ENCODE data around the gene CDKN2D.
A peak's percentile ranks its signal among the peaks of the same experiment; 100 is the strongest.

The CDKN2D gene

DNA sequence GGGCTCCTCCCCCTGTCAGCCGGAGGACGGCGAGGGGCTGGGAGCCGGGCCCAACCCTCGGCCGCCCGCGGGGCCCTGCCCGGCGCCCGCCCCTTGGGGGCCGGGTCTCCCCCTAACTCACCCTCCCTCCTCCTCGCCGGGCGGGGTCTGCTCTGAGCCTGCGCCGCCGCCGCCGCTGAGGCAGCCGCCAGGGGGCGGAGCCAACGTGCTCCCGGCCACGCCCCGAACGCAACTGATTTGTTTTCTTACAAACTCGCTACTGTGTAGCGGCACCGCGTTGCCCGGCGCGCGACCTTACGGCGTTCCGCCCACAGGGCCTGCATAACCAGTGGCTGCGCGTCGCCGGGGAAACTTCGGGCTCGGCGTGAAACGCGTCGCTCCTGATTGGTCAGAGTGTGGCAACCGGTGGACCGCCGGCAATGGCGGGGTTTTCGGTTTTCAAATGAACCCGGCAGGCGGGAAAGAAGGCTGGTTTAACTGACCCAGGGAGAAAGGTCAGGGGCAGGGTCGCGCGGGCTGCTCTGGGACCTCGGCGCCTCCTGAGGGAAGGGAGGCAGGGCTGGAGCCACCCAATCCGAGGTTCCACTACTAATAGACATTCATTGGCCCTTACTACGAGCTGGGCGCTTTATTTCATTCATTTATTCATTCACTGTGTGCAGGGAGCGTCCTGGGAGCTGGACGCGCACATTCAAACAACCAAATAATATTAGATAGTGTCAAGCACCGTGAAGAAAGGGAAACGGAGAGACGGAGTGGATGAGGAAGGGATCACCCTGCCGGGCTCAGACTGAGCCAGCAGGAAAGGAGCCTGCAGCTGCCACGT lies at the start of gene CDKN2D:
Gene CDKN2D, minus strand, starts transcription at position 154 of the 826 bp plus-strand sequence. CDS start 326 bp downstream, outside the sequence.
- DNase-seq (ENCODE audit: extremely low read depth in 1 of 2, low read depth in 1 of 2): peak; percentile 100

DNA sequence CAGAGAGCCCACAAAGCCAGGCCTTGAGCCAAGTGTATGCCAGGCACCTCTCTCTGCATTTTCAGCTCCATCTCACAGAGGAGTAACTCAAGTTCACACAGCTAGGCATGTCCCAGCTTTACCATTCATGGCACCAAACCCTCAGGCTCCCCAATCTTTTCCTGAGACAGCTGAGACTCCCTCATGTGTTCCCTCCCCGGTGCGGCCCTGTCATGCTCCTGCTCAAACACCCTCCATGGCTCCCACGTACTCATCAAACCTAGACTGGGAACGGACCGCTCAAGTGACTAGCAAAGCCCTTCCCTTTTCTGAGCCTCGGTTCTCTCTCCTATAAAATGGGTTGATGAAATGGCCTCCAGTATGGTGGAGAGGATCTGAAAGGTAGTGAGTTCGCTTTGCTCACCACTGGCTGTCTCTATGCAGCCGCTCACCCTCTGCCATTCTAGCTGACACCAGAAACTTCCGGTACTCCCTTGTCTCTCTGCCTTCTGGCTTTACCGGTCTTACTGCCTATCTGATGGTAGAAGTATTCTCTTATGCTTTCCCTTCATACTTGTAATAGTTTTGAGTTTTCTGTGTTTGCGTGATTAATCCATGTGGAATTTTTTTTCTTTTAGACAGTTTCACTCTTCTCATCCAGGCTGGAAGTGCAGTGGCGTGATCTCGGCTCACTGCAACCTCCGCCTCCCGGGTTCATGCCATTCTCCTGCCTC lies 48.8 kb upstream of the CDKN2D start:
- DNase-seq (ENCODE audit: extremely low read depth in 1 of 2, low read depth in 1 of 2): no peak

DNA sequence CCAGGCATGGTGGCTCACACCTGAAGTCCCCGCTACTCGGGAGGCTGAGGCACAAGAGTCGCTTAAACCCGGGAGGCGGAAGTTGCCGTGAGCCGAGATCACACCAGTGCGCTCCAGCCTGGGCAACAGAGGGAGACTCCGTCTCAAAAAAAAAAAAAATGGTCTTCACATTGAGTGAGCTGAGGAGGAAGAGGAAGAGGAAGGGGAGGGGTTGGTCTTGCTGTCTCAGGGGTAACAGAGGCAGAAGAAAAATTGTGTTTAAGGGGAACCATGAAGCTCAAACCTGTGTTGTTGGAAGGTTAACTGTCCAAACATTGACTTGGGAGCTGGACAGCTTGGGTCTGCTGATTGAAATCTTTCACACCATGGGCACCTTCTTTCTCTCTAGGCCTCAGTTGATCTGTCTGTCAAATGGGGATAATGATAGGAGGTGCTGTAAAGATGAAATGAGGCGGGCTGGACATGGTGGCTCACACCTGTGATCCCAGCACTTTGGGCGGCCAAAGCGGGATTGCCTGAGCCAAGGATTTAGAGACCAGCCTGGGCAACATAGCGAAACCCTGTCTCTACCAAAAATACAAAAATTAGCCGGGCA lies 46.7 kb upstream of the CDKN2D start:
- no peak for DNase-seq (ENCODE audit: extremely low read depth in 1 of 2, low read depth in 1 of 2)

DNA sequence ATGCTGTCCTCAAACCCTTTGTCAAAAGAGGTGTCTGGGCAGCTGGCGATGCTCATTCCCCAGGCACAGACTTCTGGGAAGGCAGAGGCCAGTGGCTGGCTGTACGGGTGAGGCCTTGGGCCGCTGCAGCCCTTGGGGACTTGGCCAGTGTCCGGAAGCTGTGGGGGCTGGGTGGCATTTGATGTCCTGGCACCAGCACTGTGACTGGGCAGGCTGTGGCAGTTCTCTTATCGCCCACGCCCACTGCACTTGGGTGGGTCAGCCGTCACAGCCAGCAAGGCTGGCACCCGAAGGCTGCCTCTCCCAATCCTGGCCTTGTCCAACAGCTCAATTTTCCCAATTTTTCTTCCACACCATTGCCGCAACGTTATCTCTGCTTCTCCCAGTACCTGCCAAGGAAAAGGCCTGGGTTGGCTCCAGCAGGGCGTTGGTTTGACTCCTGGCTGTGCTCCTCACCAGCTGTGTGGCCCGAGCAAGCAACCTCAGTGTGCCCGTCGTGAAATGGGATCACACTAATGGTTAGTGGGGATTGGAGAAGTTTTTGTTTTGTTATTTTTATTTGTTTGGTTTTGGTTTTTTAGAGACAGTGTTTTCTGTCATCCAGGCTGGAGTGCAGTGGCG lies 43.8 kb upstream of the CDKN2D start:
- no peak for DNase-seq (ENCODE audit: extremely low read depth in 1 of 2, low read depth in 1 of 2)

DNA sequence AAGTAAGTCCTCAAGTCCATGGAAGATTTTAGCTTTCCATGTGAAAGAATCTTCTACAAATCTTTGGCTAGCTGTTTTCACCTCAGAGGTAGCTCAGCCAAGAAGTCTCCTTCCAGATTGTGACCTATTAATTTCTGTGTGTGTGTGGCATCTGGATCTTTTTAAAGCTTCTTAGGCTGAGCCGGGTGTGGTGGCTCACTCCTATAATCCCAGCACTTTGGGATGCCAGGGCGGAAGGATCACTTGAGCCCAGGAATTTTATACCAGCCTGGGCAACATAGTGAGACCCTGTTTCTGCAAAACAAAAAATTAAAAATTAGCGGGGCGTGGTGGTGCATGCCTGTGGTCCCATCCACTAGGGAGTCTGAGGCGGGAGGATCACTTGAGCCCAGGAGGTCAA lies 43.1 kb upstream of the CDKN2D start:
- DNase-seq (ENCODE audit: extremely low read depth in 1 of 2, low read depth in 1 of 2): no peak

DNA sequence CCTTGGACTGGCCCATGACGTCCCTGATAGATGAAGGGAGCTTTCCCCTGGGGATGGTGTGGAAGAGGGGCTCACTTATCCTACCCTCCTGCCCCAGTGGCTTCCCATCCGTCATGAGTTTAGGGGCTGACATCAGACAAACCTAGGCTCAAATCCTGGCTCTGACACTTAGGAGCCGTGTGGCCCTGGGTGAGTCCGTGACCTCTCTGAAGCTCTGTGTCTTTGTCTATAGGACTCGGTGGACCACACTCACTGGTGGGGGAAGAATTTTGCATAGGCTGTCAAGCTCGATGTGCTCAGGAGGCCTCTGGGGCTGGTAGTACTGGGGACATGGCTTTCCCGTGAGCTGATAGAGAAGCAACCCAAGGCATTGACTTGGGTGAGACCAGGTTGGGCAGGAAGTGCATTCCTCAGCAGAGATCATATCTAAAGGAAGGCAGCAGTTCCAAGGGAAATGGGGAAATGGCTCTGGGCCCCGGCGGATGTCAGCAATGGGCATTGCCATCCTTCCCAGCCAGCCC lies 35.7 kb upstream of the CDKN2D start:
- no peak for DNase-seq (ENCODE audit: extremely low read depth in 1 of 2, low read depth in 1 of 2)

DNA sequence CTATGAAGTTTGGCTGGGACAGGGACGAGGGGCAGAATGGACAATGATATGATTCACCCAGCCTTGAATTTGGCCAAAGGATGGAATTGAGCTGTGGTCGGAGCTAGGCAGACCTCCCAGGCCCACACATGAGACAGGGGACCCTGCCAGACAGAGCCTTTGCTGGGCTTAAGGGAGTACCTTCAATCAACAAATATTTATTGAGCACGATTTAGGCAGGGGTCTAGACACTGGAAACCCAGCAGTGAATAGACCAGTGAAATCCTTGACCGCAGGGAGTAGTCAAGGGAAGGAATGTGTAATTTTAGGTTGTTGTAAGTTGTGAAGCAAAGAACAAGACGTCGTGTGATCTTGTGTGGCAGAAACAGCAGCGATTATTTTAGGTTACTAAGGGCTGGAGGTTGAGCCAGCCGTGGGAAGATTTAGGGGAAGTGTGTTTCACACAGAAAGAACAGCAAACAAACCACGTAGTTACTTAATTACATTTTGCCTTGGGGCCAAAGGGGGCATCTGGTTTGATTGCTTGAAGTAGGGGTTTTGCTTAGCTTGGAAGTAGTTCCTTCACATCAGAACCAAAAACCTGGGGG lies 35.2 kb upstream of the CDKN2D start:
- no peak for DNase-seq (ENCODE audit: extremely low read depth in 1 of 2, low read depth in 1 of 2)

DNA sequence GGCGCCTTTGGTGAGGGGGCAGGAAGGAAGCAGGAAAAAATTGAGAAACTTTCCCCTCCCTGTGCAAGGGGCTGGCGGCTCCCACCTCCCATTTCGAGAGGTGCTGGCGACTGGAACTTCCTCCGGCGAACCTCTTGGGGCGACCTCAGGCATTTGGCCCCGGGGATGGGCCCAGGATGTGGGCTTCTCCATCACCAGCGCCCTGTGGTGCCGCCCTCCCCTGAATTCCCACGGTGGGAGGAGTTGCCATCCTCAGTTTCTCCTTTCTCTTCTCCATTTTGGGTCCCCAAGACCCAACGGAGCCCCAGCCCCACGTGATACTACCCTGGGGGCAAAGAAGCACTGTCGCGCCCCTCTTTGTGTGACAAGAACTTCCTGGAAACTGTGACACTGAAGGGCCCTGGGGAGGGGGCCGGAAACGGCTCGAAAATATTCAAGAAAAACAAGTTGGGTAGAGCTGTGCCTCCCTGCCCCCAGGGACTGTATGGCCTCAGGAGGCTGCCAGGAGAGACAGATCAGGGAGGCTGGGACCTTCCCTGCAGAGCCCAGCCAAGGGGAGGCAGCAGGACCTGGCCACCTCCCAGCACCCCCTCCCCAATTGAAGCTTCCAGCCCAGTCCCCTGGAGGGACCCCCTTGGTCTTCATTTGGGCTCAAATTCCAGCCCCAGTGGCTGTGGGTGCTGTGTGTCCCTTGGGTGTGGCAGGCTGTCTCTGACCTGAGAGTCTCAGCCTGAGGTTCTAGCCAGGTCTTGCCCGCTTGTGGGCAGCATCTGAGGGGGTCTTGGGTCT lies 34.5 kb upstream of the CDKN2D start:
- DNase-seq (ENCODE audit: extremely low read depth in 1 of 2, low read depth in 1 of 2): peak; percentile 49 to 69

DNA sequence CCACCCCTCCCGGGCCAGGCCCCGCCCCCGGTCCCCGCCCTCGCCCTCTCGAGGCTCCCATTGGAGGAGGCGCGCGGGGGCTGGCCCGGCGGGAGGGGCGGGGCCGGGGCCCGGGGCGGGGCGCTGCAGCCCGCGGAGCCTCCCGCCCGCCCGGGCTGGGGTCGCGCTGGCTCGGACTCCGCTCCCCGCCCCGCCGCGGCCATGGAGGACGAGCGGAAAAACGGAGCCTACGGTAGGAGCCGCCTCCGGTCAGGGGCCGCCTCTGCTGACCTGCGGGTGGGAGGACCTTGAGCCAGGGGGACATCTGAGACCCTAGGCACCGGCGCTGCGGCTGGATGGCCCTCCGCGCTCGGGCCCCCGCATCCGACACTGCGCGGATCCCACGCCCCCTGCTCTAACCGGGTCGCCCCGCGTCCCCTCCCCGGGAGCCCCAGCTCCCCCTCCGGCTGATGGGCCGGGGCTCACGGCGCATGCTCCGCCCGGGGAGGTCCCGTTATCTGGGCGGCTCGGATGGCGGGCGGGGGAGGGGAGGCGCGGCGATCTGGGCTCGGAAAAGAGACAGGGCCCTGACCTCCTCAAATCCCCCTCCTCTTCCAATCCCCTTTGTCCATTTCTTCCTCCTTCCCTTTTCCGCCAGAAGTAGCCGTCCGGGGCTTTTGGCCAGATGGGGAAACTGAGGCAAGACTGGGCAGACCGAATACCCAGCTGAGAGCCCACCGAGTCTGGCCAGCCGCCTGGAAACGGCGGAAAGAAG lies 33.7 kb upstream of the CDKN2D start:
- peak; percentile 74 to 80 for DNase-seq (ENCODE audit: extremely low read depth in 1 of 2, low read depth in 1 of 2)

DNA sequence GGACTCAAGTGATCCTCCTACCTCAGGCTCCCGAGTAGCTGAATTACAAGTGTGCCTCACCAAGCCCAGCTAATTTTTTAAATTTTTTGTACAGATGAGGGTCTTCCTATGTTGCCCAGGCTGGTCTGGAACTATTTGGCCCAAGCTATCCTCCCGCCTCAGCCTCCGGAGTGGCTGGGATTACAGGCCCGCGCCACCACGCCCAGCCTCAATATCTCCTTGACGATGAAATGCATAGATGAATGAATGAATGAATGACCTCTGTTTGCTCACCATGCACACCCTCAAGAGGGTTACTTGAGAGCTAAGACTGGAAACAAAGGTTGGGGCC lies 33.2 kb upstream of the CDKN2D start:
- DNase-seq (ENCODE audit: extremely low read depth in 1 of 2, low read depth in 1 of 2): no peak

DNA sequence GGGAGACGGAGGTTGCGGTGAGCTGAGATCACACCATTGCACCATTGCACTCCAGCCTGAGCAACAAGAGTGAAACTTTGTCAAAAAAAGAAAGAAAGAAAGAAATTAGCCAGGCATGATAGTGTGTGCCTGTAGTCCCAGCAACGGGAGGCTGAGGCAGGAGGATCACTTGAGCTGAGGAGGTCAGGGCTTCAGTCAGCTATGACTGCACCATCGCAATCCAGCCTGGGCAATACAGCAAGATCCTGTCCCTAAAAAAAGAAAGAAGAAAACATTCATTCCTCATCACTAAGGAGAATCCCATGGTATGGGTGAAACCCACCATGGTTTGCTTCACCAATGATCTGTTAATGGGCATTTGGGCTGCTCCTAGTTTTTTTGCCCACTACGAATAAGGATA lies 31.4 kb upstream of the CDKN2D start:
- DNase-seq (ENCODE audit: extremely low read depth in 1 of 2, low read depth in 1 of 2): no peak

DNA sequence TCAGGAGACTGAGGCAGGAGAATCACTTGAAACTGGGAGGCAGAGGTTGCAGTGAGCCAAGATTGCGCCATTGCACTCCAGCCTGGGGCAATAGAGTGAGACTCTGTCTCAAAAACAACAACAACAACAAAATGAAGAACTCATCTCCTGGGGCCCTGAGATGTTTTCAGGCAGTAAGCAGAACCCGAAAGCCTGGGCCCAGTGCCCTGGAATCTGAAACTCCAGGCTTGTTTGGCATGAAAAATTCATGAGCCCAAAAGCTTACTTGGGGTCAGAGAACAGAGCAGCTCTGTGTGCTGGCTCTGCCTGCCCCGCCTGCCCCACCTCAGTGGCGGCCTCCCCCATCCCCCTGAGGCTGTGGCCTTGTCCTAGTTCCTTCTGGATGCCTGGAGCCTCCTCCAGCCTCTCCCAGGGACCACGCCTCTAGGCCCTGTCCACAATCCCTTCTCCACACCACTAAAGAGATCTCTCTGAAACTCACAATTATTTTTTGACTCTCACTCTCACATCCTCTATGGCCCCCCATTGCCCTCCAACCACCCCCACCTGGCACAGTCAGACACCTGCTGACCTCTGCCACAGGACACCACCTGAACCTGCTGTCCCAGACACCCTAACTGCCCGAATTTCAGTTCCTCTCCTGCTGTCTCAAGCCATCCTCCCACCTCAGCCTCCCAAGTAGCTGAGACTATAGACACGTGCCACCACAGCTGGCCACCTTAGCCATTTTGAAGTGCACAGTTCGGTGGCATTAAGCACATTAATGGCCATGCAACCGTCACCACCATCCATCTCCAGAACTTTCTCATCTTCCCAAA lies 25.2 kb upstream of the CDKN2D start:
- no peak for DNase-seq (ENCODE audit: extremely low read depth in 1 of 2, low read depth in 1 of 2)

DNA sequence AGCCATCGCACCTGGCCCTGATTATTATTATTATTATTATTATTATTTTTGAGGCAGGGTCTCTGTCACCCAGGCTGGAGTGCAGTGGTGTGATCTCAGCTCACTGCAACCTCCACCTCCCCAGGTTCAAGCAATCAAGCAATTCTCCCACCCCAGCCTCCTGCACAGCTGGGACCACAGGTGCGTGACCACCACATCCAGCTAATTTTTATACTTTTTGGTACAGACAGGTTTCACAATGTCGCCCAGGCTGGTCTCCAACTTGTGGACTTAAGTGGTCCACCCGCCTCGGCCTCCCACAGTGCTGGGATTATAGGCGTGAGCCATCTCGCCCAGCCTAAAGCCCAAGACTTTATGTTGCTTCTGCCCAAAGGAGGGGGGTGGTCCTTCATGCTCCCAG lies 24.4 kb upstream of the CDKN2D start:
- no peak for DNase-seq (ENCODE audit: extremely low read depth in 1 of 2, low read depth in 1 of 2)

DNA sequence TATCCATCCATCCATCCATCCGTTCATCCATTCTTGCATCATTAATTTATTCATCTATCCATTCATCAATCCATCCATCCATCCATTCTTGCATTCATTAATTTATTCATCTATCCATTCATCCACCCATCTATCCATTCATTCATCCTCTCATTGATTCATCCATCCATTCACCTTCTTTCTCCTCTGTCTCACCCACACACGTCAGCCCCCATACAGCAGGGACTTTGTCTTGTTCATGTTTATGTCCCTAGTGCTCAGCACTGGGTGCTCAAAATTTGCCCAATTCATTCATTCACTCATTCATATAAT lies 19.0 kb upstream of the CDKN2D start:
- no peak for DNase-seq (ENCODE audit: extremely low read depth in 1 of 2, low read depth in 1 of 2)

DNA sequence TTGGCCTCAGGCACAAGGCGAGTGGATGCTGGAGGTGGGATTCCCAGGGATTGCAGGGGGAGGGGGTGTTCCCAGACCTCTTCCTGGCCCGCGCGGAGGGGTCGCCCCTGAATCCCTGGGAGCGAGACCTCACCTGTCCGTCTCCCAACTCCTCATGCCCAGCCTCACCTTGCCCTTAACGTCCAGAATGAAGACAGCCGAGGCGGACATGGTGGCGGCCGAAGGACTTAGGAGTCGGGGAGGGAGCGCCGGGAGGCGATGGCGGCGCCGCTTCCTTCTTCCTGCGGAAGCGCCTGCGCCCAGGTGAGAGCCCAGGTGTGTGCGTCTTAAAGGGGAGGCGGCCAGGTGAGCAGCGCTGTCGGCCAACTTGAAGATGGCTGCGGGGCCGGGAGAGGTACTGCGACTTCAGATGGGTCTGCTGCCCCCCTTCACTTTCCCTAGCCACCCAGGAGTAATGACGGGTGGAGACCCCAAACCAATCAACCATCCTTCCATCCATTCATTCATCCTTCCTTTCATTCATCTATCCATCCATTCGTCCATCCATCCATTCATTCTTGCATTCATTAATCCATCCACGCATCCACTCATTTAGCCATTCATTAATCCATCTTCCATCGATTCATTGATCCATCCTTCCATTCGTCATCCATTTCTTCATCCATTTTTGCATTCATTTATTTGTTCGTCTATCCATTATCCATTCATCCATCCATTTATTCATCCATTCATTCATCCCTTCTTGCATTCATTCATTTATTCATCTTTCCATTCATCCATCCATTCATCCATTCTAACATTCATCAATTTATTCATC lies 18.5 kb upstream of the CDKN2D start, which contains the start of gene AP1M2:
Gene AP1M2, minus strand, starts transcription at position 291 of the 817 bp plus-strand sequence. Its CDS starts 81 bp downstream, at position 210.
- DNase-seq (ENCODE audit: extremely low read depth in 1 of 2, low read depth in 1 of 2): no peak

DNA sequence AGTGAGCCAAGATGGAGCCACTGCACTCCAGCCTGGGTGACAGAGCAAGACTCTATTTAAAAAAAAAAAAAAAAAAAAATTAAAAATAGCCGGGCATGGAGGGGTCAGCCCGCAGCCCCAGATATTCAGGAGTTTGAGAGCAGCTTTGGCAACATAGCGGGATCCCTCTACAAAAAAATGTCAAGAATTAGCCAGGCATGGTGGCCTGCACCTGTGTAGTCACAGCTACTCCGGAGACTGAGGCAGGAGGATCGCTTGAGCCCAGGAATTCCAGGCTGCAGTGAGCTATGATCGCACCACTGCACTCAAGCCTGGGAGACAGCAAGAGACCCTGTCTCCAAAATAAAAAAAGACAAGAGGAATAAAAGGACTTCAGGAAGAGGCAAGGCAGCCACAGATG lies 17.6 kb upstream of the CDKN2D start:
- no peak for DNase-seq (ENCODE audit: extremely low read depth in 1 of 2, low read depth in 1 of 2)

DNA sequence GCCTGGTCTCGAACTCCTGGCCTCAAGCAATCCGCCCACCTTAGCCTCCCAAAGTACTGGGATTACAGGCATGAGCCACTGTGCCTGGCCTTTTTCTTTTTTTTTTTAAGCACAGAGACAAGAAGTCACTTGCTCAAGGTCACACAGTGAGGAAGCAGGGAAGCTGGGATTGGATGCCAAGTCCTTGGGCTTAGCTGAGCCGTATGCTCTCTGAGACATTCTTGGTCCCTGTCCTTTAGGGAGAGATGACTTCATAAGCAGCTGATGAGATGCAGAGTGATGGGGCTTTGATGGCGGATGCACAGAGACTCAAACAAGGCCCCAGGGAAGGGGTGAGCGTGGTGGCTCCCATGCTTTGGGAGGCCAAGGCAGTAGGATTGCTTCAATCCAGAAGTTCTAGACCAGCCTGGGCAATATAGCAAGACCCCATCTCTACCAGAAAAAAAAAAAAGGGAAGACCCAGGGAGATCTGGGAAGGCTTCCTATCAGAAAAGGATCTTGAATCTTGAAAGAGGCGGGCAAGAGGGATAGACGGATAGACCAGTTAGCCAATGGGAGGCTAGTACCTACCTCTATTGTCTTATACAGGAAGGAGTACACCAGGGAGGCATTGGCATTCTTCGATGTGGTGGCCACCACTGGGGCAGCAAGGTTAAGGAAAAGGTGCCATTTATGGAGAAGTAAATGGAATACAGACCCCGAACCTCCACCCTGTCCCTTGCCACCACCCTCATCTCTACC lies 14.4 kb upstream of the CDKN2D start:
- DNase-seq (ENCODE audit: extremely low read depth in 1 of 2, low read depth in 1 of 2): no peak

Data from stimulated activated CD8-positive, alpha-beta memory T cell treated with anti-CD3 and anti-CD28 coated beads, Interleukin-7, amount 100 ng/mL, for 48 hours (primary cell).